ENCODE measurements around the gene SYNM.
"Not testable (repeated sequence)": the region's sequence is repeated elsewhere in the genome, so short reads cannot be mapped to it uniquely, and the experiment has no call there.

SYNM gene

GRCh38 chr15:99102332-99103235 lies 2.3 kb upstream of the SYNM start:
- in situ Hi-C loops (cut with HindIII; ENCODE audit: low sequenced_read_pairs), result loop anchor here (10.0 kb wide), 1 partner anchor 102 kb away; no protein-coding TSS in a partner anchor

GRCh38 chr15:99103279-99103678 lies 1.6 kb upstream of the SYNM start:
- in situ Hi-C loops (cut with HindIII; ENCODE audit: low sequenced_read_pairs), result loop anchor here (10.0 kb wide), 1 partner anchor 102 kb away; no protein-coding TSS in a partner anchor

- in situ Hi-C loops (cut with HindIII; ENCODE audit: low sequenced_read_pairs), result loop anchor here (10.0 kb wide), 1 partner anchor 99 kb away; no protein-coding TSS in a partner anchor
These were observed 848 bp downstream of the SYNM start for GRCh38 chr15:99105514-99106341.

- in situ Hi-C loops (cut with HindIII; ENCODE audit: low sequenced_read_pairs), result loop anchor here (10.0 kb wide), 1 partner anchor 98 kb away; no protein-coding TSS in a partner anchor
These were observed 1.7 kb downstream of the SYNM start for GRCh38 chr15:99106417-99107220.

- in situ Hi-C loops (cut with HindIII; ENCODE audit: low sequenced_read_pairs), result loop anchor here (10.0 kb wide), 1 partner anchor 96 kb away; no protein-coding TSS in a partner anchor
These were observed 4.1 kb downstream of the SYNM start for GRCh38 chr15:99108993-99109392.

- in situ Hi-C loops (cut with HindIII; ENCODE audit: low sequenced_read_pairs), result loop anchor here (10.0 kb wide), 1 partner anchor 95 kb away; no protein-coding TSS in a partner anchor
These were observed 4.7 kb downstream of the SYNM start for GRCh38 chr15:99109555-99110021.

- in situ Hi-C loops (cut with HindIII; ENCODE audit: low sequenced_read_pairs), result no loop called here
These were observed 5.2 kb downstream of the SYNM start for GRCh38 chr15:99110093-99110492.

- in situ Hi-C loops (cut with HindIII; ENCODE audit: low sequenced_read_pairs), result no loop called here
These were observed 5.9 kb downstream of the SYNM start for GRCh38 chr15:99110581-99111320.

GRCh38 chr15:99111641-99112040 lies 6.8 kb downstream of the SYNM start:
- in situ Hi-C loops (cut with HindIII; ENCODE audit: low sequenced_read_pairs), result not testable (repeated sequence)

GRCh38 chr15:99113547-99114271 lies 8.8 kb downstream of the SYNM start:
- in situ Hi-C loops (cut with HindIII; ENCODE audit: low sequenced_read_pairs), result no loop called here

GRCh38 chr15:99114511-99115299 lies 9.8 kb downstream of the SYNM start:
- in situ Hi-C loops (cut with HindIII; ENCODE audit: low sequenced_read_pairs), result no loop called here

GRCh38 chr15:99115300-99116215 lies 10.7 kb downstream of the SYNM start:
- in situ Hi-C loops (cut with HindIII; ENCODE audit: low sequenced_read_pairs), result no loop called here

GRCh38 chr15:99117111-99117510 lies 12.2 kb downstream of the SYNM start:
- in situ Hi-C loops (cut with HindIII; ENCODE audit: low sequenced_read_pairs), result no loop called here

GRCh38 chr15:99117563-99118257 lies 12.8 kb downstream of the SYNM start:
- in situ Hi-C loops (cut with HindIII; ENCODE audit: low sequenced_read_pairs), result no loop called here

- in situ Hi-C loops (cut with HindIII; ENCODE audit: low sequenced_read_pairs), result no loop called here
These were observed 13.4 kb downstream of the SYNM start for GRCh38 chr15:99118258-99118632.

GRCh38 chr15:99118801-99119546 lies 14.1 kb downstream of the SYNM start:
- in situ Hi-C loops (cut with HindIII; ENCODE audit: low sequenced_read_pairs), result no loop called here

Data from DLD1 (cell line).